ENCODE data around the gene ASIC3. TPM values are rescaled to one million over a fixed set of nuclear protein-coding genes. Genes with fewer than 3 reads are reported as not detected.
A peak's percentile ranks its signal among the peaks of the same experiment; 100 is the strongest.

Gene ASIC3
- total RNA-seq, 1 donor = 0.18 TPM

DNA sequence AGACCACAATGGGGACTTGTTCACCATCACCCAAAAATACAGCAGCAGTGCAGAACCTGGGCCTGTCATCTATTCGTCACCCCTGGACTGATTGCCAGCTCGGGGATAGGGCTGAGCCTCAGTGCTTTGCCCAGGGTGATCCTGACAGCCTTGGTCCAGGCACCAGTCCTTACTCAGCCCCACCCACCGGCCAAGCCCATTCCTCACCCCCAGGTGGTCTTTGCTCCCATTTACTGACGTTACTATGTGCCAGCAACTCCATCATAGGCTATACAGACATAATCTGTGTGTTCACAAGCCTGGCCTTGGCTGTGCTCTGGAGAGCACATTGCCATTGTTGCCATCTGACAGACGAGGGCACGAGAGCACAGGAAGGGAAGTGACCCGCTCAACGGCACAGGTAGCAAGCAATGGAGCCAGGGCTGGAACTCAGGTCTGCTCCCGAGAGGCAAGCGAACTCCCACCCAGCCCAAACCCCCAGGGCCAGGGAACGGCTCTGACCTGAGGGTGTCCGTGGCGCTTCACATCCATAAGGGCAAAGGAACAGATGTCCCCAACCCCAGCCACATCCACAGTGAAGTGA is 30.9 kb upstream of the ASIC3 start:
- TF ChIP-seq, protein P1, sequence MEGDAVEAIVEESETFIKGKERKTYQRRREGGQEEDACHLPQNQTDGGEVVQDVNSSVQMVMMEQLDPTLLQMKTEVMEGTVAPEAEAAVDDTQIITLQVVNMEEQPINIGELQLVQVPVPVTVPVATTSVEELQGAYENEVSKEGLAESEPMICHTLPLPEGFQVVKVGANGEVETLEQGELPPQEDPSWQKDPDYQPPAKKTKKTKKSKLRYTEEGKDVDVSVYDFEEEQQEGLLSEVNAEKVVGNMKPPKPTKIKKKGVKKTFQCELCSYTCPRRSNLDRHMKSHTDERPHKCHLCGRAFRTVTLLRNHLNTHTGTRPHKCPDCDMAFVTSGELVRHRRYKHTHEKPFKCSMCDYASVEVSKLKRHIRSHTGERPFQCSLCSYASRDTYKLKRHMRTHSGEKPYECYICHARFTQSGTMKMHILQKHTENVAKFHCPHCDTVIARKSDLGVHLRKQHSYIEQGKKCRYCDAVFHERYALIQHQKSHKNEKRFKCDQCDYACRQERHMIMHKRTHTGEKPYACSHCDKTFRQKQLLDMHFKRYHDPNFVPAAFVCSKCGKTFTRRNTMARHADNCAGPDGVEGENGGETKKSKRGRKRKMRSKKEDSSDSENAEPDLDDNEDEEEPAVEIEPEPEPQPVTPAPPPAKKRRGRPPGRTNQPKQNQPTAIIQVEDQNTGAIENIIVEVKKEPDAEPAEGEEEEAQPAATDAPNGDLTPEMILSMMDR (IDR thresholded peaks at IDR 0.05; ENCODE audit: insufficient read depth, low read length) = no peak
- no peak overlapping the region for H3K4me3 ChIP-seq (ENCODE audit: low read depth, low read length)
- no peak for DNase-seq (ENCODE audit: low read depth)

DNA sequence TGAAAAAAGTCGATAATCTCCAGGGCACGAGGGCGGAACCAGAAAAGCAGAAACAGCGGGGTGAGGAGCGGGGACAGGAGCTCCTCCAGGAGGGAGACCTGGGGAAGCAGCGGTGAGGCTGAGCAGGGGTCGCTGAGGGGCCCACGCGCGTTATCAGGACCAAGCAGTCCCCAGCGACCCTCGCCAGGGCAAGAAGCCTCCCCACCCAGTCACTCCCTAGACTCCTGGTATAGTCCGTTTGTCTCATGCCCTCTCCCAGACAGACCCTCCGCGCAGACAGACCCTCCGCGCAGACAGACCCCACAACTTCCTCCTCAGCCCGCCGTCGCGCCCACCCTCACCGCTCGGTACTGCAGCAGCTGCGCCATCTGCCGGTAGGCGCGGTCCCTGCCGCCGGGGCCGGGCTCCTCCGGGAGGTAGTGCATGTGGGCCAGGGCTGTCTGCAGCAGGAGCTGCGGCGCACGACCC is 30.3 kb upstream of the ASIC3 start:
- DNase-seq (ENCODE audit: low read depth) = no peak
- no peak overlapping the region for H3K4me3 ChIP-seq (ENCODE audit: low read depth, low read length)
- TF ChIP-seq, protein P1 (IDR thresholded peaks at IDR 0.05; ENCODE audit: insufficient read depth, low read length) = peak; percentile 91

DNA sequence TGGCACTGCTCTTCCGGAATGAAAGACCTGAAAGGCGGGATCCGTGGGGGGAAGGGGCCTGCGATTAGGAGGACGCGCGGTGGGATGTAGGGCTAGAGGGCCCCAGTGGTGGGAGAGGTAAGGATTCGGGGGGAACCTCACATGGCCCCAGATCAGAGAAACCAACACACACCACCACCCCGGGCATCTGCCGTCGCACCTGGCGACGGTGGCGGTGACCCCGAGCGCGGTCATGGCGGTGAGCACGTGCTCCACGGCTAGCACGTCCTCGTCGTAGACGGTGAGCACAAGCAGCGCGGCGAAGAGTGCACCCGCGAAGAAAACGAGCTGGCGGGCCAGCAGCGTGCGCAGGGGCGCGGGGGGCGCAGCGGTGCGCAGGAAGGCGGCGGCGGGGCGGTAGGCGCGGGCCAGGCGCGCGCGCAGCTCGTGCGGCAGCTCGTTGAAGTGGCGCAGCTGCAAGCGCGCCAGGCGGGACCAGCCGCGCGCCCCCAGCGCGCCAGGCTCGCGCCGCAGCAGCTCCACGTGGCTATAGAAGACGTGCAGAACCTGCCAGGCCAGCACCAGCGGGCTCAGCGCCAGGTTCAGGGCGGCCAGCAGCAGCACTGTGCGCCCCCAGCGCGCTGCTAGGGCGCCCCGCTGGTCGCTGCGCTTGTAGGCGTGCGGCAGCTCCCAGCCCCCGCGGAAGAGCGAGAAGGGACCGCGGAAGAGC is 29.8 kb upstream of the ASIC3 start:
- TF ChIP-seq, protein P1 (IDR thresholded peaks at IDR 0.05; ENCODE audit: insufficient read depth, low read length) = no peak
- peak overlapping the region; percentile 28 for H3K4me3 ChIP-seq (ENCODE audit: low read depth, low read length)
- DNase-seq (ENCODE audit: low read depth) = no peak

DNA sequence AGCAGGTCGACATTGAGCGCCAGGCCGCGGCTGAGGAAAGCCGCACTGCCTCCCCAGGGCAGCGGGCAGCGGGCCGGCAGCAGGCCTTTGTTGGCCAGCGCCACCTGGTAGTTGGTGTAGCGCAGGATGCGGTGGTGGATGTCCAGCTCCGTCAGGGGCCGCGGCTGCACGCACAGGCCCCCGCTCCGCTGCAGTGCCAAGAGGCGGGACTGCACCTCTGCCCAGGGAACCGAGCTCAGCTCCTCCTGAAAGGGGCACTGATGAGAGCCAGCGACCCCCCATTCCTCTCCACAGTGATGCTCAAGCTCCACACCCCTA is 29.2 kb upstream of the ASIC3 start:
- no peak for DNase-seq (ENCODE audit: low read depth)
- TF ChIP-seq, protein P1 (IDR thresholded peaks at IDR 0.05; ENCODE audit: insufficient read depth, low read length) = no peak
- H3K4me3 ChIP-seq (ENCODE audit: low read depth, low read length) = no peak overlapping the region

DNA sequence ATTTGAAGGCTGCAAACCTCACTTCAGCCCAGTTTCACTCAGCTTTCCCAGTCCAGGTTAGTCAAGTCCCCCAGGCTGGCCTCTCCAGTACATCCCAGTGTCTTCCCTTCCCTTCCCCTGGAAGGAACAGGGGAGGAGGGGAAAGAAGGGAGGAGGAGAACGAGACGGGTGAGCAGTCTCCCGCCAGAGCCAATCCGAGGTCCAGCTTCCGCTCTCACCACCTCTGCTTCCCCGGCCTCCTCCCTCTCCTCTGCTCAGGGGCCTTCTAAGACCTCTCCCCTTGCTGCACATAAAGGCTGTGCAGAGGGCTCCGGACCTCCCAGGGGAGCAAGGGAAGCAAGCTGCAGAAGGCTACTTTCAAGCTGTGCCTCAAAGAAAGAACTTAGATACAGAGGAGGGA is 28.1 kb upstream of the ASIC3 start:
- TF ChIP-seq, protein P1 (IDR thresholded peaks at IDR 0.05; ENCODE audit: insufficient read depth, low read length) = no peak
- no peak overlapping the region for H3K4me3 ChIP-seq (ENCODE audit: low read depth, low read length)
- DNase-seq (ENCODE audit: low read depth) = no peak

DNA sequence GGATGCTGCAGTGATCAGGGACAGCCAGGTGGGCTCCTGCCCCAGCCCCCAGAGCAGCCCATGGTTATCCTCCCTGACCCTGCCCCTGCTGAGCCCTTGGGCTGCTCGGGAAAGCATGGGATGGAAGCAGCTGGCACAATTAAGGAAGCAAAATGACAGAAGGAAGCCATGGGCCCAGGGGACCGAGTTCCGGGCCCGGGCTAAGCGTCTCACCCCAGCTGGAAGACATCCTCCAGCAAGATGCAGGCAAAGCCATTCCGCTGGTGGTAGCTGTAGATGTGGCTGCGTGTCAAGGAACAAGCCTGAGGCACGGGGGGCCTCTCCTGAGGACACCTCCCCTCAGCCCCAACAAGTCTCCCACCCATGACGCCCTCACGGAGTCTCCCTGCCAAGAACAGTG is 25.1 kb upstream of the ASIC3 start:
- TF ChIP-seq, protein P1 (IDR thresholded peaks at IDR 0.05; ENCODE audit: insufficient read depth, low read length) = no peak
- no peak for DNase-seq (ENCODE audit: low read depth)
- H3K4me3 ChIP-seq (ENCODE audit: low read depth, low read length) = no peak overlapping the region
